NAMALWA (cell line): ENCODE measurements around the gene SLIT2.

Experiments used
- DNase-seq: peaks from one replicate; pipeline ENCODE4 v3.0.0-alpha.2; 2015; ENCODE audit warnings: low spot score

The SLIT2 gene

DNA sequence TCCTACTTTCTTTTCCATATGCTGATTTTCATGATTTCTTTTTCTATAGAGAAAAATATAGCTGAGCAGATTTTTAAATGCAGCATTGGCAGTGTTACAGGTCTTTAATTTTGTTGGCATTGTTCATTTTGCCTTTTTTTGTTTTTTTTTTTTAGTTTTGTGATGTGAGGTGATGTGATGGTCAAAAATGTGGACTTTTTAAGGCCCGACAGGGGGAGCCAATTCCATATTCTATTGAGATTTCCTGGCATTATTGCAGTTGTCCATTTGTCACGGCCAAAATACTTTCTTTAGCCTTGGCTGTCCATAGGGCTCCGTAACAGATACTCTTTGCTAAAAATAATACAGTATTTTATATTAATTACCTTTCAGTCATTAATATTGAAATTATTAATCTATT is 47.8 kb downstream of the SLIT2 start:
- peak; percentile 46 for DNase-seq

GRCh38 chr4:20301161-20301560 is 49.5 kb downstream of the SLIT2 start:
- no peak for DNase-seq
